Activated CD8-positive, alpha-beta T cell treated with anti-CD3 and anti-CD28 coated beads for 36 hours (primary cell): Measurements from ENCODE around the gene HSD11B1. TPM values are rescaled to one million over a fixed set of nuclear protein-coding genes. Genes with fewer than 3 reads are reported as not detected.

Source experiments
- ATAC-seq: fragments of 200-7000 bp; cut with Tn5 transposase; one replicate; pipeline ENCODE4 v1.10.0; 2021; ENCODE audit warnings: mild to moderate bottlenecking, moderate library complexity
- CTCF ChIA-PET: fragments of 350-600 bp; sonication (Branson Sonifier 250); formaldehyde crosslinking; loops from one replicate; lab custom pipeline; 2021; ENCODE audit warnings: antibody characterized with exemption; lab: Charles Lee
- POLR2A ChIA-PET: fragments of 350-600 bp; sonication (Branson Sonifier 250); formaldehyde crosslinking; loops from one replicate; lab custom pipeline; 2021; ENCODE audit warnings: antibody characterized with exemption; lab: Charles Lee
- DNase-seq: peaks from one replicate; pipeline ENCODE4 v3.0.0-alpha.2; 2020
- H3K27ac Mint-ChIP-seq: one replicate; pipeline ENCODE4 v1.8.0; 2021; ENCODE audit warnings: mild to moderate bottlenecking, mixed read lengths
- H3K27me3 Mint-ChIP-seq: one replicate; pipeline ENCODE4 v1.8.0; 2021; ENCODE audit warnings: mixed read lengths
- H3K36me3 Mint-ChIP-seq: one replicate; pipeline ENCODE4 v1.8.0; 2021; ENCODE audit warnings: low read depth, mixed read lengths
- H3K4me1 Mint-ChIP-seq: one replicate; pipeline ENCODE4 v1.8.0; 2021; ENCODE audit warnings: low read depth, mixed read lengths
- H3K4me3 Mint-ChIP-seq: one replicate; pipeline ENCODE4 v1.8.0; 2021; ENCODE audit warnings: mild to moderate bottlenecking, moderate library complexity, mixed read lengths
- H3K9me3 Mint-ChIP-seq: one replicate; pipeline ENCODE4 v1.8.0; 2021; ENCODE audit warnings: mixed read lengths
- CTCF ChIP-seq: fragments of 200-600 bp; IDR thresholded peaks from one replicate; pipeline ENCODE4 v1.8.0; 2022; ENCODE audit warnings: antibody characterized with exemption, mild to moderate bottlenecking
- intact Hi-C: fragments of 100-400 bp; cut with micrococcal nuclease; formaldehyde crosslinking; loops from one replicate; pipeline ENCODE4 v1.10.0; 2022
- total RNA-seq, 2 experiments: library from RNA; stranded (reverse); gene quantifications; one replicate each; pipeline ENCODE4 v1.2.3, GENCODE V29; 2021

HSD11B1 gene
- total RNA-seq, 2 experiments from 2014 or later = 0.47 to 0.59 TPM

- H3K36me3 Mint-ChIP-seq = peaks cover 36% of the 10 kb centered on the region
- intact Hi-C loops = loop anchor here (1.0 to 5.0 kb wide), 3 partner anchors 11 to 60 kb away; partner anchors contain the start of genes C1orf74, TRAF3IP3 and UTP25
- DNase-seq = no peak
- H3K27me3 Mint-ChIP-seq = no peaks in the 10 kb centered on the region
- H3K9me3 Mint-ChIP-seq = peaks cover 2% of the 10 kb centered on the region
- ChIA-PET POLR2A (interaction anchor here (3.0 to 7.5 kb wide), 4 partner anchors 12 to 60 kb away, joined by 16 to 242 read pairs (median 42); partner anchors contain the start of genes C1orf74, TRAF3IP3 and UTP25), CTCF (interaction anchor here (0.7 to 5.4 kb wide), 7 partner anchors 12 to 191 kb away, joined by 3 to 105 read pairs (median 17); partner anchors contain the start of genes C1orf74 and TRAF3IP3)
- H3K4me1 Mint-ChIP-seq = peaks cover 49% of the 10 kb centered on the region
- no peak for ATAC-seq
- no peak for TF ChIP-seq CTCF
- no peak overlapping the region for H3K27ac Mint-ChIP-seq
- H3K4me3 Mint-ChIP-seq = no peak overlapping the region
These were observed 63.1 kb downstream of the HSD11B1 start for GRCh38 chr1:209767706-209768105.

GRCh38 chr1:209768354-209768774, 63.7 kb downstream of the HSD11B1 start:
- CTCF ChIA-PET = interaction anchor here (0.7 to 5.4 kb wide), 10 partner anchors 12 to 192 kb away, joined by 3 to 105 read pairs (median 5); partner anchors contain the start of genes C1orf74, TRAF3IP3 and UTP25
- H3K36me3 Mint-ChIP-seq = peaks cover 35% of the 10 kb centered on the region
- no peak overlapping the region for H3K27ac Mint-ChIP-seq

GRCh38 chr1:209769171-209769904, 64.7 kb downstream of the HSD11B1 start:
- CTCF ChIA-PET = interaction anchor here (1.0 to 5.4 kb wide), 11 partner anchors 9 to 193 kb away, joined by 3 to 105 read pairs (median 4); partner anchors contain the start of genes C1orf74, TRAF3IP3 and UTP25
- Mint-ChIP-seq H3K27me3 (no peaks in the 10 kb centered on the region), H3K27ac (no peak overlapping the region)

More at GRCh38 chr1:209768354-209768774, 63.7 kb downstream of the HSD11B1 start:
- DNase-seq (peak; percentile 98), ATAC-seq (peak; percentile 78)
- intact Hi-C loops = loop anchor here (1.0 to 5.0 kb wide), 3 partner anchors 12 to 59 kb away; partner anchors contain the start of genes C1orf74, TRAF3IP3 and UTP25
- POLR2A ChIA-PET = interaction anchor here (3.0 to 7.5 kb wide), 4 partner anchors 11 to 59 kb away, joined by 16 to 242 read pairs (median 42); partner anchors contain the start of genes C1orf74, TRAF3IP3 and UTP25
- Mint-ChIP-seq H3K4me3 (no peak overlapping the region), H3K27me3 (no peaks in the 10 kb centered on the region), H3K4me1 (peaks cover 42% of the 10 kb centered on the region), H3K9me3 (peaks cover 2% of the 10 kb centered on the region)
- TF ChIP-seq CTCF = no peak

GRCh38 chr1:209769971-209770370, 65.3 kb downstream of the HSD11B1 start:
- DNase-seq = peak; percentile 36
- ATAC-seq = no peak
- Mint-ChIP-seq H3K27me3 (no peaks in the 10 kb centered on the region), H3K4me1 (peaks cover 43% of the 10 kb centered on the region), H3K9me3 (no peaks in the 10 kb centered on the region), H3K4me3 (no peak overlapping the region), H3K36me3 (peaks cover 37% of the 10 kb centered on the region), H3K27ac (no peak overlapping the region)
- CTCF ChIA-PET = interaction anchor here (1.0 to 5.4 kb wide), 9 partner anchors 8 to 194 kb away, joined by 3 to 105 read pairs (median 4); partner anchors contain the start of genes C1orf74, TRAF3IP3 and UTP25
- POLR2A ChIA-PET = interaction anchor here (0.6 to 7.5 kb wide), 13 partner anchors 9 to 844 kb away, joined by 3 to 242 read pairs (median 3); partner anchors contain the start of genes C1orf74, TRAF3IP3 and UTP25
- no peak for TF ChIP-seq CTCF
- intact Hi-C loops = loop anchor here (5.0 kb wide), 1 partner anchor 57 kb away; the partner anchor contains the start of gene UTP25

More at GRCh38 chr1:209769171-209769904, 64.7 kb downstream of the HSD11B1 start:
- ATAC-seq (peak; percentile 67), DNase-seq (peak; percentile 94)
- no peak for TF ChIP-seq CTCF
- Mint-ChIP-seq H3K36me3 (peaks cover 33% of the 10 kb centered on the region), H3K9me3 (no peaks in the 10 kb centered on the region), H3K4me3 (no peak overlapping the region), H3K4me1 (peaks cover 39% of the 10 kb centered on the region)
- POLR2A ChIA-PET = interaction anchor here (0.6 to 7.5 kb wide), 13 partner anchors 10 to 72 kb away, joined by 3 to 242 read pairs (median 3); partner anchors contain the start of genes C1orf74, TRAF3IP3 and UTP25
- intact Hi-C loops = loop anchor here (5.0 kb wide), 1 partner anchor 58 kb away; the partner anchor contains the start of gene UTP25
